Liver (tissue), 9 donors: ENCODE measurements around the gene NGLY1. TPM values are rescaled to one million over a fixed set of nuclear protein-coding genes. Genes with fewer than 3 reads are reported as not detected.

Source experiments
- DNase-seq: peaks from one replicate; pipeline ENCODE4 v3.0.0-alpha.2; 2017; ENCODE audit warnings: low spot score
- H3K27ac ChIP-seq, 2 donors: one replicate each; pipeline ENCODE4 v1.7.0; 2013; ENCODE audit warnings: inconsistent platforms in 2 of 2, low read length in 2 of 2, control low read depth in 1 of 2, low read depth in 1 of 2, mild to moderate bottlenecking in 1 of 2
- H3K27me3 ChIP-seq, 4 donors: one replicate each; pipeline versions ENCODE4 v1.6.1 to v1.7.0; 2013; ENCODE audit warnings: low read length in 3 of 4, inconsistent platforms in 1 of 4, mild to moderate bottlenecking in 1 of 4, moderate library complexity in 1 of 4; ENCODE audit not compliant: control insufficient read depth in 4 of 4, insufficient read depth in 4 of 4
- H3K36me3 ChIP-seq, 4 donors: one replicate each; pipeline versions ENCODE4 v1.6.1 to v1.7.0; 2013; ENCODE audit warnings: low read length in 3 of 4, mild to moderate bottlenecking in 3 of 4, low read depth in 1 of 4, moderate library complexity in 1 of 4; ENCODE audit not compliant: control insufficient read depth in 4 of 4, insufficient read depth in 3 of 4
- H3K4me1 ChIP-seq, 4 donors: one replicate each; pipeline versions ENCODE4 v1.6.1 to v1.7.0; 2013; ENCODE audit warnings: low read length in 3 of 4, mild to moderate bottlenecking in 3 of 4, moderate library complexity in 1 of 4; ENCODE audit not compliant: control insufficient read depth in 4 of 4, insufficient read depth in 4 of 4
- H3K4me3 ChIP-seq, 3 donors: one replicate each; pipeline versions ENCODE4 v1.6.1 to v1.7.0; 2013; ENCODE audit warnings: low read length in 3 of 3, control low read depth in 1 of 3, low read depth in 1 of 3, mild to moderate bottlenecking in 1 of 3
- H3K9ac ChIP-seq, 2 donors: one replicate each; pipeline ENCODE4 v1.7.0; 2013; ENCODE audit warnings: low read length in 2 of 2, mild to moderate bottlenecking in 2 of 2, moderate library complexity in 2 of 2, control low read depth in 1 of 2, low read depth in 1 of 2
- H3K9me3 ChIP-seq, 4 donors: one replicate each; pipeline versions ENCODE4 v1.6.1 to v1.7.0; 2013; ENCODE audit warnings: low read length in 3 of 4; ENCODE audit not compliant: control insufficient read depth in 4 of 4
- EGR1 ChIP-seq, 2 donors: IDR thresholded peaks; 2 replicates each; pipeline ENCODE4 v1.6.1; 2016 to 2018; ENCODE audit warnings: antibody characterized with exemption in 2 of 2, low read depth in 2 of 2
- FOXA1 ChIP-seq: IDR thresholded peaks from 2 replicates; pipeline ENCODE4 v1.6.1; 2016; ENCODE audit warnings: antibody characterized with exemption
- FOXA2 ChIP-seq: IDR thresholded peaks from 2 replicates; pipeline ENCODE4 v1.6.1; 2016; ENCODE audit warnings: antibody characterized with exemption
- GABPA ChIP-seq, 2 donors: IDR thresholded peaks in 1 of 2; conservative IDR thresholded peaks in 1 of 2; 2 replicates each; pipeline ENCODE4 v1.6.1; 2016; ENCODE audit warnings: antibody characterized with exemption in 2 of 2, mild to moderate bottlenecking in 1 of 2, moderate library complexity in 1 of 2
- HNF4A ChIP-seq, 2 donors: conservative IDR thresholded peaks; 2 replicates each; pipeline ENCODE4 v1.6.1; 2016; ENCODE audit warnings: antibody characterized with exemption in 2 of 2, mild to moderate bottlenecking in 2 of 2
- HNF4G ChIP-seq: IDR thresholded peaks from 2 replicates; pipeline ENCODE4 v1.6.1; 2016; ENCODE audit warnings: antibody characterized with exemption
- JUND ChIP-seq, 2 donors: IDR thresholded peaks; 2 replicates each; pipeline ENCODE4 v1.6.1; 2016; ENCODE audit warnings: antibody characterized with exemption in 2 of 2
- NR2F2 ChIP-seq: IDR thresholded peaks from 2 replicates; pipeline ENCODE4 v1.6.1; 2016; ENCODE audit warnings: antibody characterized with exemption
- RAD21 ChIP-seq, 2 donors: IDR thresholded peaks; 2 replicates each; pipeline ENCODE4 v1.6.1; 2016; ENCODE audit warnings: antibody characterized with exemption in 2 of 2, mild to moderate bottlenecking in 2 of 2
- RXRA ChIP-seq, 2 donors: IDR thresholded peaks; 2 replicates each; pipeline ENCODE4 v1.6.1; 2017 to 2018; ENCODE audit warnings: antibody characterized with exemption in 2 of 2, mild to moderate bottlenecking in 1 of 2
- SP1 ChIP-seq: IDR thresholded peaks from 2 replicates; pipeline ENCODE4 v1.6.1; 2018; ENCODE audit warnings: antibody characterized with exemption, mild to moderate bottlenecking
- TAF1 ChIP-seq: conservative IDR thresholded peaks from 2 replicates; pipeline ENCODE4 v1.6.1; 2016; ENCODE audit warnings: antibody characterized with exemption, mild to moderate bottlenecking
- YY1 ChIP-seq: IDR thresholded peaks from 2 replicates; pipeline ENCODE4 v1.6.1; 2016; ENCODE audit warnings: antibody characterized with exemption, mild to moderate bottlenecking
- WGBS: extraction: QIAGEN DNeasy Blood & Tissue Kit; methylation state at CpG from one replicate; pipeline ENCODE4 v1.1.7; 2013; 5-methylcytosine and 5-hydroxymethylcytosine counted together
- polyA plus RNA-seq, 2 donors: library from polyadenylated mRNA; stranded (reverse) in 1 of 2; unstranded in 1 of 2; fragments of 200-250 nt in 1 of 2; fragments of >200 nt in 1 of 2; fragmentation: Nextera tagmentation in 1 of 2; extraction: Ambion mirVana in 1 of 2; gene quantifications; one replicate each; pipeline versions ENCODE4 v1.2.1 to v1.2.3, GENCODE V29; 2013 to 2015
- total RNA-seq, 2 donors: library from RNA; depleted of rRNA; stranded (reverse); fragments of >200 nt; gene quantifications; one replicate each; pipeline ENCODE4 v1.2.3, GENCODE V29; 2014
- TF ChIP-seq, protein P1 (sequence below): IDR thresholded peaks from 2 replicates; pipeline ENCODE4 v1.6.1; 2016; ENCODE audit warnings: antibody characterized with exemption, mild to moderate bottlenecking
- TF ChIP-seq, protein P2 (sequence below): IDR thresholded peaks from 2 replicates; pipeline ENCODE4 v1.6.1; 2016; ENCODE audit warnings: antibody characterized with exemption
- TF ChIP-seq, protein P3 (sequence below): IDR thresholded peaks from 2 replicates; pipeline ENCODE4 v1.6.1; 2016; ENCODE audit warnings: antibody characterized with exemption
- TF ChIP-seq, protein P4 (sequence below): fragments of 150-350 bp; IDR thresholded peaks from 2 replicates; pipeline ENCODE4 v1.5.1; 2017; ENCODE audit warnings: improper control_type of control experiment, low read depth, low read length; ENCODE audit not compliant: missing input control
- TF ChIP-seq, protein P5 (sequence below): IDR thresholded peaks from 2 replicates; pipeline ENCODE4 v1.6.1; 2016; ENCODE audit warnings: antibody characterized with exemption
- donor health status: healthy.
- donor health status: healthy.
- donor health status: healthy.
- donor health status: healthy.
- donor health status: healthy.

The NGLY1 gene
- total and polyA plus RNA-seq, 4 donors, result 13.3 to 31.5 (median 23.9) TPM

DNA sequence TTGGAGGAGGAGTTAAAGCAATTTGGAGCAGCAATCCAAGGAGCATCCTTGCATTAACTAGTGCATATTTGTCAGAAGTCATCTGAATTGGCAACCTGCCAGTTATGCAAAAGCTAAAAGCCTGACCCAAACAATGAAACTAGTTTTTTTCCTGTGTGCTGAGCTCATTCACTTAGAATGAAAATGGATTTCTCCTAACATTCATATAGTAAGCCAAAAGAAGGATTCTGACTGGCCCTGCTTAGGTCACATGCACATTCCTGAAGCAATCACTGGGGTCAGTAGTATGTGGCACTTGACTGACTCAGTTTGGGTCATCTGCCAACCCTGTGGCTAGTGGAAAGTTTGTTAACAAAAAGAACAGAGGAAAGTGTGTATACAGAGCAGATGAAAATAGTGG is 37.1 kb upstream of the NGLY1 start (continued):
- TF ChIP-seq, protein P1, sequence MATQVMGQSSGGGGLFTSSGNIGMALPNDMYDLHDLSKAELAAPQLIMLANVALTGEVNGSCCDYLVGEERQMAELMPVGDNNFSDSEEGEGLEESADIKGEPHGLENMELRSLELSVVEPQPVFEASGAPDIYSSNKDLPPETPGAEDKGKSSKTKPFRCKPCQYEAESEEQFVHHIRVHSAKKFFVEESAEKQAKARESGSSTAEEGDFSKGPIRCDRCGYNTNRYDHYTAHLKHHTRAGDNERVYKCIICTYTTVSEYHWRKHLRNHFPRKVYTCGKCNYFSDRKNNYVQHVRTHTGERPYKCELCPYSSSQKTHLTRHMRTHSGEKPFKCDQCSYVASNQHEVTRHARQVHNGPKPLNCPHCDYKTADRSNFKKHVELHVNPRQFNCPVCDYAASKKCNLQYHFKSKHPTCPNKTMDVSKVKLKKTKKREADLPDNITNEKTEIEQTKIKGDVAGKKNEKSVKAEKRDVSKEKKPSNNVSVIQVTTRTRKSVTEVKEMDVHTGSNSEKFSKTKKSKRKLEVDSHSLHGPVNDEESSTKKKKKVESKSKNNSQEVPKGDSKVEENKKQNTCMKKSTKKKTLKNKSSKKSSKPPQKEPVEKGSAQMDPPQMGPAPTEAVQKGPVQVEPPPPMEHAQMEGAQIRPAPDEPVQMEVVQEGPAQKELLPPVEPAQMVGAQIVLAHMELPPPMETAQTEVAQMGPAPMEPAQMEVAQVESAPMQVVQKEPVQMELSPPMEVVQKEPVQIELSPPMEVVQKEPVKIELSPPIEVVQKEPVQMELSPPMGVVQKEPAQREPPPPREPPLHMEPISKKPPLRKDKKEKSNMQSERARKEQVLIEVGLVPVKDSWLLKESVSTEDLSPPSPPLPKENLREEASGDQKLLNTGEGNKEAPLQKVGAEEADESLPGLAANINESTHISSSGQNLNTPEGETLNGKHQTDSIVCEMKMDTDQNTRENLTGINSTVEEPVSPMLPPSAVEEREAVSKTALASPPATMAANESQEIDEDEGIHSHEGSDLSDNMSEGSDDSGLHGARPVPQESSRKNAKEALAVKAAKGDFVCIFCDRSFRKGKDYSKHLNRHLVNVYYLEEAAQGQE, result no peak
- no peak for TF ChIP-seq GABPA (IDR thresholded peaks at IDR 0.05 in 1 of 2, conservative IDR thresholded peaks at IDR 0.05 in 1 of 2)

DNA sequence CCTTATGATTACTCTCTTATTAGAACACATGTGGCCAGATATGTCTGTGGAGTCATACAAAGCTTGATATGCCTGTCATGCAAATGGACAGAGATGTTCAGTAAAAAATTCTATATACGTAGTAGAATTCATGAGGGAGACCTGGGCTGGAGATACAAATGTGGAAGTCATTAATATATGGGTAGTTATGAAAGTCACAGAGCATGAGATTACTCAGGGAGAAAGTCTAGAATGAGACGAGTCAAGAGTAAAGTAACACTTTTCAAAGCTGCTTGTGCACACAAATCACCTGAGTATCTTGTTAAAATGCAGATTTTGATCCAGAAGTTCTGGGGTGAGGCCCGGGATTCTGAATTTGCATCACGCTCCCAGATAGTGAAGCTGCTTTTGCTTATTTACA is 35.1 kb upstream of the NGLY1 start:
- H3K9me3 ChIP-seq, result no peaks in the 10 kb centered on the region
- H3K27ac ChIP-seq, result no peak overlapping the region
- TF ChIP-seq YY1, result no peak
- no peak for TF ChIP-seq NR2F2
- no peak for TF ChIP-seq HNF4A (conservative IDR thresholded peaks at IDR 0.05)
- TF ChIP-seq, protein P2, sequence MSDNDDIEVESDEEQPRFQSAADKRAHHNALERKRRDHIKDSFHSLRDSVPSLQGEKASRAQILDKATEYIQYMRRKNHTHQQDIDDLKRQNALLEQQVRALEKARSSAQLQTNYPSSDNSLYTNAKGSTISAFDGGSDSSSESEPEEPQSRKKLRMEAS, result no peak
- no peak for TF ChIP-seq TAF1
- no peak for TF ChIP-seq JUND (IDR thresholded peaks at IDR 0.05)
- H3K9ac ChIP-seq, result no peak overlapping the region
- no peak overlapping the region for H3K4me3 ChIP-seq
- H3K36me3 ChIP-seq, result no peaks in the 10 kb centered on the region
- H3K4me1 ChIP-seq, result no peaks in the 10 kb centered on the region
- WGBS, result 81% methylated on average over 4 of the region's 4 CpGs
- DNase-seq, result no peak
- peaks cover 0 to 3% (median 0%) of the 10 kb centered on the region in 4 donors for H3K27me3 ChIP-seq

DNA sequence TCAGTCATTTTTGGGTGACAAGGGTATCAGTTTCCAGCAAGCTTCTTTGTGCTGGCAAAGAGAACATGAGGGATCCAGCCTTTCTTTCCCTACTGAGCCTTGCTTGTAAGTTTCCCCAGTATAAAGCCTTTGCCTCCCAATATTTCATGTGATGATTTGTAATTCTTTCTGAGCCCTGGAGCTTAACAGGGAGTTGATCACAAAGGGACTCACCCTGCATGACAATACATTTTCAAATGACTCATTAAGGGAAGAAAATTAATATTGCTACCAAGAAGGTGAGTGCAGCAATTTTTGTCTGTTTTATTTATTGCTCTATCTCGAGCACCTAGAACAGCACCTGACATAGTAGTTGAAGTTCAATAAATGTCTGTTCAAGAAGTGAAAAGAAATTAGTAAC is 34.4 kb upstream of the NGLY1 start:
- Histone ChIP-seq H3K27ac (no peak overlapping the region), H3K4me1 (no peaks in the 10 kb centered on the region), H3K27me3 (peaks cover 0 to 3% (median 0%) of the 10 kb centered on the region in 4 donors), H3K9me3 (no peaks in the 10 kb centered on the region), H3K4me3 (no peak overlapping the region), H3K9ac (no peak overlapping the region), H3K36me3 (no peaks in the 10 kb centered on the region)
- no peak for DNase-seq
- TF ChIP-seq EGR1 (IDR thresholded peaks at IDR 0.05; ENCODE audit: low read depth in 2 of 2) (no peak), HNF4G (no peak), HNF4A (conservative IDR thresholded peaks at IDR 0.05) (no peak), SP1 (no peak), FOXA1 (no peak), FOXA2 (no peak), GABPA (IDR thresholded peaks at IDR 0.05 in 1 of 2, conservative IDR thresholded peaks at IDR 0.05 in 1 of 2) (no peak), TAF1 (no peak), JUND (IDR thresholded peaks at IDR 0.05) (no peak), NR2F2 (no peak), YY1 (no peak), RAD21 (IDR thresholded peaks at IDR 0.05) (no peak), RXRA (IDR thresholded peaks at IDR 0.05) (no peak)
- TF ChIP-seq, protein P3, sequence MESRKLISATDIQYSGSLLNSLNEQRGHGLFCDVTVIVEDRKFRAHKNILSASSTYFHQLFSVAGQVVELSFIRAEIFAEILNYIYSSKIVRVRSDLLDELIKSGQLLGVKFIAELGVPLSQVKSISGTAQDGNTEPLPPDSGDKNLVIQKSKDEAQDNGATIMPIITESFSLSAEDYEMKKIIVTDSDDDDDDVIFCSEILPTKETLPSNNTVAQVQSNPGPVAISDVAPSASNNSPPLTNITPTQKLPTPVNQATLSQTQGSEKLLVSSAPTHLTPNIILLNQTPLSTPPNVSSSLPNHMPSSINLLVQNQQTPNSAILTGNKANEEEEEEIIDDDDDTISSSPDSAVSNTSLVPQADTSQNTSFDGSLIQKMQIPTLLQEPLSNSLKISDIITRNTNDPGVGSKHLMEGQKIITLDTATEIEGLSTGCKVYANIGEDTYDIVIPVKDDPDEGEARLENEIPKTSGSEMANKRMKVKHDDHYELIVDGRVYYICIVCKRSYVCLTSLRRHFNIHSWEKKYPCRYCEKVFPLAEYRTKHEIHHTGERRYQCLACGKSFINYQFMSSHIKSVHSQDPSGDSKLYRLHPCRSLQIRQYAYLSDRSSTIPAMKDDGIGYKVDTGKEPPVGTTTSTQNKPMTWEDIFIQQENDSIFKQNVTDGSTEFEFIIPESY, result no peak
- TF ChIP-seq, protein P4, sequence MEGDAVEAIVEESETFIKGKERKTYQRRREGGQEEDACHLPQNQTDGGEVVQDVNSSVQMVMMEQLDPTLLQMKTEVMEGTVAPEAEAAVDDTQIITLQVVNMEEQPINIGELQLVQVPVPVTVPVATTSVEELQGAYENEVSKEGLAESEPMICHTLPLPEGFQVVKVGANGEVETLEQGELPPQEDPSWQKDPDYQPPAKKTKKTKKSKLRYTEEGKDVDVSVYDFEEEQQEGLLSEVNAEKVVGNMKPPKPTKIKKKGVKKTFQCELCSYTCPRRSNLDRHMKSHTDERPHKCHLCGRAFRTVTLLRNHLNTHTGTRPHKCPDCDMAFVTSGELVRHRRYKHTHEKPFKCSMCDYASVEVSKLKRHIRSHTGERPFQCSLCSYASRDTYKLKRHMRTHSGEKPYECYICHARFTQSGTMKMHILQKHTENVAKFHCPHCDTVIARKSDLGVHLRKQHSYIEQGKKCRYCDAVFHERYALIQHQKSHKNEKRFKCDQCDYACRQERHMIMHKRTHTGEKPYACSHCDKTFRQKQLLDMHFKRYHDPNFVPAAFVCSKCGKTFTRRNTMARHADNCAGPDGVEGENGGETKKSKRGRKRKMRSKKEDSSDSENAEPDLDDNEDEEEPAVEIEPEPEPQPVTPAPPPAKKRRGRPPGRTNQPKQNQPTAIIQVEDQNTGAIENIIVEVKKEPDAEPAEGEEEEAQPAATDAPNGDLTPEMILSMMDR, result no peak
- TF ChIP-seq, protein P2, result no peak
- TF ChIP-seq, protein P1, result no peak
- TF ChIP-seq, protein P5, sequence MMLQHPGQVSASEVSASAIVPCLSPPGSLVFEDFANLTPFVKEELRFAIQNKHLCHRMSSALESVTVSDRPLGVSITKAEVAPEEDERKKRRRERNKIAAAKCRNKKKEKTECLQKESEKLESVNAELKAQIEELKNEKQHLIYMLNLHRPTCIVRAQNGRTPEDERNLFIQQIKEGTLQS, result no peak
- 58% methylated on average over 1 of the region's 1 CpG for WGBS
